Thymus (tissue), 11 donors: Measurements from ENCODE around the gene NR6A1. TPM values are rescaled to one million over a fixed set of nuclear protein-coding genes. Genes with fewer than 3 reads are reported as not detected.

Experiments
- DNase-seq, 9 donors: peaks; one replicate each; pipeline ENCODE4 v3.0.0-alpha.2; 2013; ENCODE audit warnings: low spot score in 9 of 9, low read depth in 6 of 9, missing footprints in 1 of 9
- H3K27ac ChIP-seq, 2 donors: one replicate each; pipeline ENCODE4 v1.5.1; 2013; ENCODE audit warnings: control low read depth in 1 of 2, low read depth in 1 of 2, low read length in 1 of 2, mild to moderate bottlenecking in 1 of 2, moderate library complexity in 1 of 2
- H3K27me3 ChIP-seq, 2 donors: one replicate each; pipeline ENCODE4 v1.5.1; 2013; ENCODE audit warnings: low read length in 1 of 2; ENCODE audit not compliant: control insufficient read depth in 2 of 2, insufficient read depth in 1 of 2
- H3K36me3 ChIP-seq, 2 donors: one replicate each; pipeline ENCODE4 v1.5.1; 2013; ENCODE audit warnings: low read length in 1 of 2, mild to moderate bottlenecking in 1 of 2, moderate library complexity in 1 of 2; ENCODE audit not compliant: control insufficient read depth in 2 of 2, insufficient read depth in 2 of 2
- H3K4me1 ChIP-seq, 2 donors: one replicate each; pipeline ENCODE4 v1.5.1; 2013; ENCODE audit warnings: low read length in 2 of 2; ENCODE audit not compliant: control insufficient read depth in 2 of 2, insufficient read depth in 2 of 2
- H3K4me3 ChIP-seq, 2 donors: one replicate each; pipeline ENCODE4 v1.5.1; 2013; ENCODE audit warnings: low read length in 2 of 2, control low read depth in 1 of 2, mild to moderate bottlenecking in 1 of 2
- H3K9me3 ChIP-seq, 2 donors: one replicate each; pipeline ENCODE4 v1.5.1; 2013; ENCODE audit warnings: low read length in 1 of 2, mild to moderate bottlenecking in 1 of 2; ENCODE audit not compliant: control insufficient read depth in 2 of 2, insufficient read depth in 1 of 2
- WGBS: extraction: QIAGEN DNeasy Blood & Tissue Kit; methylation state at CpG from one replicate; pipeline ENCODE4 v1.1.7; 2013; 5-methylcytosine and 5-hydroxymethylcytosine counted together
- polyA plus RNA-seq: library from polyadenylated mRNA; stranded (reverse); fragments of 200-250 nt; gene quantifications from one replicate; pipeline ENCODE4 v1.2.3, GENCODE V29; 2013
- total RNA-seq: library from RNA; stranded (reverse); fragments of 120-200 nt; gene quantifications from one replicate; pipeline ENCODE4 v1.2.4, GENCODE V29; 2013
- donor health status: healthy.

The NR6A1 gene
- total and polyA plus RNA-seq, 2 donors = 0.47 to 0.52 TPM

- Histone ChIP-seq H3K27me3 (no peaks in the 10 kb centered on the region), H3K4me1 (peaks cover 0 to 4% of the 10 kb centered on the region in 2 donors), H3K27ac (no peak overlapping the region), H3K36me3 (no peaks in the 10 kb centered on the region), H3K4me3 (no peak overlapping the region), H3K9me3 (no peaks in the 10 kb centered on the region)
- WGBS = 70% methylated on average over 4 of the region's 4 CpGs
- peak in 2 of 9 donors; percentile 10 to 16 for DNase-seq
Measured at GRCh38 chr9:124593651-124594058, 177.5 kb downstream of the NR6A1 start.

- Histone ChIP-seq H3K36me3 (no peaks in the 10 kb centered on the region), H3K4me1 (peaks cover 0 to 4% of the 10 kb centered on the region in 2 donors), H3K27ac (no peak overlapping the region), H3K9me3 (no peaks in the 10 kb centered on the region), H3K27me3 (no peaks in the 10 kb centered on the region), H3K4me3 (no peak overlapping the region)
- WGBS = 97% methylated on average over 3 of the region's 3 CpGs
- no peak for DNase-seq
Measured at GRCh38 chr9:124593200-124593599, 177.9 kb downstream of the NR6A1 start.

DNA sequence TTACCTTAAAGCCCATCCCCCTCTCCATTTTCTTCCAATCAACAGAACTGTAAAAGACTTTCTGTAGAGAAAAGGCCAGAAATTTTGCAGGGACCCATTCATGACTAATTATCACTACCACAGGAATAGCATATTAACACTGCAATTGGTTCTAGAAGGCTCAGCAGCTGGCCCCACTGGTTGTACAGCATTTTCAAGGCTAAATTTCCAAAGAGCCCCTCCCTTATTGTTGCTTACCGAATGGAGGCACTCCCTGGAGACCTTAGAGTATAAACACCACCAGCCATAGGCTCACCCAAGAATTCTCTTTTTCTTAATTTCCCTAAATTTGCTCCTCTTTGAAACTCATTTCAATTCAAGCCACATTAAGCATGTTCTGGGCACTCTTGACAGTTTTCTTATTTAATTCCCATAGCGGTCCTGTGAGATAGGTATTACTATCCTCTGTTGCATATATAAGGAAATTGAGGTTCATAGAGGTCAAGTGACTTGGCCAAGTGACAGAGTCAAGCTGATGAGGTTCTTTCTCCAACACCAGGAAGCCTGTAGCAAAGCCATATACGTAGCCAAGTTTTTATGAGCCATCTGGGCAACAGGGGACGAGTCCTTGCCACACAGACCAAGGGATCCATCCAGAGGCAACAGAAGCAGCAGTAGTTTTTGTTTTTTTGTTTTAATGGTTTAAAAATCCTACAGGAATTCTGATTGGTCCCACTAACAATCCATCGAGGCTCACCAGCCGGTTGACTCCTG lies 180.0 kb downstream of the NR6A1 start:
- Histone ChIP-seq H3K9me3 (no peaks in the 10 kb centered on the region), H3K4me3 (no peak overlapping the region), H3K4me1 (peaks cover 0 to 4% of the 10 kb centered on the region in 2 donors), H3K27ac (no peak overlapping the region), H3K36me3 (no peaks in the 10 kb centered on the region), H3K27me3 (no peaks in the 10 kb centered on the region)
- WGBS = 96% methylated on average over 6 of the region's 6 CpGs
- no peak for DNase-seq

- DNase-seq = no peak
- H3K27ac ChIP-seq = no peak overlapping the region
- H3K4me1 ChIP-seq = no peaks in the 10 kb centered on the region
- WGBS = 96% methylated on average over 5 of the region's 5 CpGs
- H3K36me3 ChIP-seq = no peaks in the 10 kb centered on the region
- H3K27me3 ChIP-seq = no peaks in the 10 kb centered on the region
- H3K9me3 ChIP-seq = no peaks in the 10 kb centered on the region
- no peak overlapping the region for H3K4me3 ChIP-seq
Measured at GRCh38 chr9:124584631-124585030, 186.5 kb downstream of the NR6A1 start.

GRCh38 chr9:124583134-124583533 lies 188.0 kb downstream of the NR6A1 start:
- no peaks in the 10 kb centered on the region for H3K9me3 ChIP-seq
- H3K4me3 ChIP-seq = no peak overlapping the region
- no peaks in the 10 kb centered on the region for H3K27me3 ChIP-seq
- no peaks in the 10 kb centered on the region for H3K36me3 ChIP-seq
- no peak for DNase-seq
- WGBS = 94% methylated on average over 1 of the region's 1 CpG
- no peak overlapping the region for H3K27ac ChIP-seq
- no peaks in the 10 kb centered on the region for H3K4me1 ChIP-seq

- Histone ChIP-seq H3K4me3 (no peak overlapping the region), H3K27me3 (no peaks in the 10 kb centered on the region), H3K36me3 (no peaks in the 10 kb centered on the region), H3K4me1 (no peaks in the 10 kb centered on the region), H3K9me3 (no peaks in the 10 kb centered on the region), H3K27ac (no peak overlapping the region)
- DNase-seq = no peak
- WGBS = 95% methylated on average over 1 of the region's 1 CpG
Measured at GRCh38 chr9:124580186-124580585, 190.9 kb downstream of the NR6A1 start.

- WGBS = 97% methylated on average over 6 of the region's 6 CpGs
- H3K9me3 ChIP-seq = no peaks in the 10 kb centered on the region
- no peaks in the 10 kb centered on the region for H3K27me3 ChIP-seq
- H3K4me1 ChIP-seq = no peaks in the 10 kb centered on the region
- DNase-seq = no peak
- no peaks in the 10 kb centered on the region for H3K36me3 ChIP-seq
- H3K27ac ChIP-seq = no peak overlapping the region
- no peak overlapping the region for H3K4me3 ChIP-seq
Measured at GRCh38 chr9:124576751-124577150, 194.4 kb downstream of the NR6A1 start.

GRCh38 chr9:124574534-124575375 lies 196.4 kb downstream of the NR6A1 start:
- no peak overlapping the region for H3K4me3 ChIP-seq
- WGBS = 95% methylated on average over 10 of the region's 10 CpGs
- no peaks in the 10 kb centered on the region for H3K36me3 ChIP-seq
- no peak overlapping the region for H3K27ac ChIP-seq
- no peaks in the 10 kb centered on the region for H3K9me3 ChIP-seq
- no peak for DNase-seq
- H3K27me3 ChIP-seq = no peaks in the 10 kb centered on the region
- H3K4me1 ChIP-seq = no peaks in the 10 kb centered on the region

DNA sequence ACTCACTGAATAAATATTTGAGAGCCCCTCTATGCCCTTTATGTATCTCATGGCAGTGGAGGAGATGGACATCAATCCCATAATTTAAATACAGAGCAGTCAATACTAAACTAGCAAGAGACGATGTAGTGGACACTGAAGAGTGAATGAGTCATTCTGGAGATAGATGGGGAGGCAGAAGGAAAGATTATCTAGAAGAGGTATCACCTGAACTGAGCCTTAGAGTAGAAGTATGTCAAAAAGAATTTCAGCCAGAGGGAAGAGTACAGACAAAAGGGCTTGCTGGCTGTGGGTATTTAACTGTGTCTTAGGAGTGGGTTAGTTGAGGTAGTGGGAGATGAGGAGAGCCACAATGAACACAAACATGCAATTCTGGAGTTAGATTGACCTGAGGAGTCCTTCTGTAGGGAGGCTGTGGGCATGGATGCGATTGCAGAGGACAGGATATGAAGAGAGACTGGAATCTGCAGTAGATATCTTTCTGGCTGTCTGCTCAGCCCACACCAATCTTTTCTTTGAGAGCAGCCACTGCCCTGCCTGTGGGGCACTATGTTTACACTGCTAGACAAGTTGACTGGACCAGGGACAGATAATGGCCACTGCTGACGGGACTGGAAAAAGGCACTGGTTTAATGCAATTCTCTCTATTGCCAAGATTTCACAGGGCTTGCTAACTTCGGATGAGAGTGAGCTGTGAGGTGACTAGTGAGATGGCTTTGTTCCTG lies 200.0 kb downstream of the NR6A1 start:
- 95% methylated on average over 4 of the region's 4 CpGs for WGBS

More for the DNA sequence above, 200.0 kb downstream of the NR6A1 start:
- Histone ChIP-seq H3K4me1 (no peaks in the 10 kb centered on the region), H3K9me3 (no peaks in the 10 kb centered on the region), H3K27ac (no peak overlapping the region), H3K27me3 (no peaks in the 10 kb centered on the region), H3K4me3 (no peak overlapping the region), H3K36me3 (no peaks in the 10 kb centered on the region)
- no peak for DNase-seq
